CD4-positive, alpha-beta T cell (primary cell): ENCODE data around the gene TTLL9. TPM values are rescaled to one million over a fixed set of nuclear protein-coding genes. Genes with fewer than 3 reads are reported as not detected.

Experiments used
- ATAC-seq: fragments of 200-7000 bp; cut with Tn5 transposase; one replicate; pipeline ENCODE4 v1.10.0; 2022; ENCODE audit warnings: mild to moderate bottlenecking; ENCODE audit not compliant: poor library complexity
- CTCF ChIA-PET: fragments of 350-600 bp; sonication (Branson Sonifier 250); formaldehyde crosslinking; loops from one replicate; lab custom pipeline; 2021; ENCODE audit warnings: antibody characterized with exemption, inconsistent platforms; lab: Charles Lee
- POLR2A ChIA-PET: fragments of 350-600 bp; sonication (Branson Sonifier 250); formaldehyde crosslinking; loops from one replicate; lab custom pipeline; 2021; ENCODE audit warnings: antibody characterized with exemption, inconsistent platforms; lab: Charles Lee
- DNase-seq, 14 experiments: peaks; one replicate each; pipeline ENCODE4 v3.0.0-alpha.2; 2013 to 2020; ENCODE audit warnings: mixed read lengths in 2 of 14
- H3K27ac ChIP-seq, 2 donors: one replicate each; pipeline versions ENCODE4 v1.5.1 to v1.7.0; 2013; ENCODE audit warnings: low read length in 2 of 2, low read depth in 1 of 2, mild to moderate bottlenecking in 1 of 2
- H3K27me3 ChIP-seq, 2 experiments: 1 replicate in 1 of 2; 2 replicates in 1 of 2; pipeline versions ENCODE4 v1.6.1 to v1.7.0; 2013; ENCODE audit warnings: low read length in 2 of 2, control low read depth in 1 of 2, mild to moderate bottlenecking in 1 of 2, moderate library complexity in 1 of 2; ENCODE audit not compliant: insufficient read depth in 2 of 2, control insufficient read depth in 1 of 2
- H3K36me3 ChIP-seq: one replicate; pipeline ENCODE4 v1.6.1; 2013; ENCODE audit warnings: low read length, control low read depth; ENCODE audit not compliant: insufficient read depth
- H3K4me1 ChIP-seq: one replicate; pipeline ENCODE4 v1.6.1; 2013; ENCODE audit warnings: low read length, control low read depth; ENCODE audit not compliant: insufficient read depth
- H3K4me3 ChIP-seq: one replicate; pipeline ENCODE4 v1.5.1; 2013; ENCODE audit warnings: mild to moderate bottlenecking, low read length, moderate library complexity
- H3K9me3 ChIP-seq, 2 experiments: 1 replicate in 1 of 2; 2 replicates in 1 of 2; pipeline versions ENCODE4 v1.6.1 to v1.7.0; 2013; ENCODE audit warnings: low read length in 2 of 2, mild to moderate bottlenecking in 2 of 2, control low read depth in 1 of 2, moderate library complexity in 1 of 2; ENCODE audit not compliant: control insufficient read depth in 1 of 2, insufficient read depth in 1 of 2
- H3K27ac Mint-ChIP-seq: one replicate; pipeline ENCODE4 v1.8.0; 2020; ENCODE audit warnings: mixed read lengths
- H3K27me3 Mint-ChIP-seq: one replicate; pipeline ENCODE4 v1.8.0; 2021; ENCODE audit warnings: mixed read lengths
- H3K36me3 Mint-ChIP-seq: one replicate; pipeline ENCODE4 v1.8.0; 2021; ENCODE audit warnings: low read depth, mixed read lengths
- H3K4me1 Mint-ChIP-seq: one replicate; pipeline ENCODE4 v1.8.0; 2021; ENCODE audit warnings: low read depth, mixed read lengths
- H3K4me3 Mint-ChIP-seq: one replicate; pipeline ENCODE4 v1.8.0; 2020; ENCODE audit warnings: mild to moderate bottlenecking, mixed read lengths
- H3K9me3 Mint-ChIP-seq: one replicate; pipeline ENCODE4 v1.8.0; 2020; ENCODE audit warnings: mixed read lengths
- CTCF ChIP-seq: fragments of 200-600 bp; IDR thresholded peaks from one replicate; pipeline ENCODE4 v1.8.0; 2022; ENCODE audit warnings: antibody characterized with exemption, mild to moderate bottlenecking
- intact Hi-C, 2 experiments: fragments of 100-400 bp; cut with DNase I in 1 of 2; cut with micrococcal nuclease in 1 of 2; formaldehyde crosslinking; loops; one replicate each; pipeline versions ENCODE4 v1.15.1 to v1.9.0; 2023 to 2025; cut with DNase I, micrococcal nuclease
- total RNA-seq, 174 experiments: library from RNA in 2 of 174; stranded (reverse) in 2 of 174; gene quantifications; one replicate each; pipeline ENCODE4 v1.2.3 and lab custom pipeline; 2021 to 2026

The TTLL9 gene
- total RNA-seq, 2 experiments from 2014 or later = not detected

DNA sequence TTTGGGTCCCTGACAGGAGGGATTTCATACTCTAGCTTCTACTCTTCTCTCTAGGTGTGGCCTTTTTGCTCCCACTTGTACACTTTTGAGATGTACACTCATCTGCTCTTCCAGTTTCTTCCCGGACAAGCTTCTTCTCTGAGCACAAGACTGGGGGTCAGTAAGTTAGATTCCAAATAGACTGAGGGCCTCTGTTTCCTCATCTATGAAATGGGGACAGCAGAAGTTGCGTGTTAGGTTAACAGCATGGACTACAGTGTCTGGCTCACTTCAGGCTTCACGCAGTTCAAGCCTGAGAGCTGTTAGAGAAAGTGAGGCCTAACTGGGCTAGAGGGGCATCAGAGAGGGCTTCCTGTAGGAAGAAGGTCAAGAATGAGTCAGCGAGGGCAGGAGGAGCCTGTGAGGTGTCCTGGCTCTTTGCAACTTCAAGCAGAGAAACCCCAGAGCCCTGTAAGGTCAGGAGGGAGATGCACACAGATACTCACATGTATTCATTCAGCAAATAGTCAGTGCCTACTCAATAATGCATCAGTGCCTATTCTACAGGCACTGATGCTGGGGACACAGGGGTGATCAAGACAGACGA lies 118.1 kb downstream of the TTLL9 start:
- Histone ChIP-seq H3K27ac (no peak overlapping the region), H3K4me3 (no peak overlapping the region), H3K9me3 (no peaks in the 10 kb centered on the region), H3K27me3 (peaks cover 0 to 2% of the 10 kb centered on the region in 2 experiments), H3K36me3 (no peaks in the 10 kb centered on the region), H3K4me1 (no peaks in the 10 kb centered on the region)
- ChIA-PET POLR2A (no interaction called here), CTCF (no interaction called here)
- Mint-ChIP-seq H3K9me3 (no peaks in the 10 kb centered on the region), H3K27me3 (peaks cover 13% of the 10 kb centered on the region), H3K36me3 (no peaks in the 10 kb centered on the region), H3K4me1 (no peaks in the 10 kb centered on the region), H3K4me3 (no peak overlapping the region), H3K27ac (no peak overlapping the region)
- intact Hi-C loops = no loop called here
- no peak for TF ChIP-seq CTCF
- no peak for ATAC-seq
- no peak for DNase-seq

GRCh38 chr20:31989030-31989645 lies 118.7 kb downstream of the TTLL9 start:
- Histone ChIP-seq H3K36me3 (no peaks in the 10 kb centered on the region), H3K4me3 (no peak overlapping the region), H3K9me3 (no peaks in the 10 kb centered on the region), H3K27me3 (peaks cover 0 to 8% of the 10 kb centered on the region in 2 experiments), H3K4me1 (no peaks in the 10 kb centered on the region), H3K27ac (no peak overlapping the region)
- H3K27me3 Mint-ChIP-seq = peaks cover 20% of the 10 kb centered on the region
- intact Hi-C loops = no loop called here
- H3K4me3 Mint-ChIP-seq = no peak overlapping the region
- ChIA-PET CTCF (no interaction called here), POLR2A (no interaction called here)
- ATAC-seq (no peak), DNase-seq (no peak)
- no peak for TF ChIP-seq CTCF
- H3K9me3 Mint-ChIP-seq = no peaks in the 10 kb centered on the region
- H3K27ac Mint-ChIP-seq = no peak overlapping the region
- H3K36me3 Mint-ChIP-seq = no peaks in the 10 kb centered on the region
- no peaks in the 10 kb centered on the region for H3K4me1 Mint-ChIP-seq

DNA sequence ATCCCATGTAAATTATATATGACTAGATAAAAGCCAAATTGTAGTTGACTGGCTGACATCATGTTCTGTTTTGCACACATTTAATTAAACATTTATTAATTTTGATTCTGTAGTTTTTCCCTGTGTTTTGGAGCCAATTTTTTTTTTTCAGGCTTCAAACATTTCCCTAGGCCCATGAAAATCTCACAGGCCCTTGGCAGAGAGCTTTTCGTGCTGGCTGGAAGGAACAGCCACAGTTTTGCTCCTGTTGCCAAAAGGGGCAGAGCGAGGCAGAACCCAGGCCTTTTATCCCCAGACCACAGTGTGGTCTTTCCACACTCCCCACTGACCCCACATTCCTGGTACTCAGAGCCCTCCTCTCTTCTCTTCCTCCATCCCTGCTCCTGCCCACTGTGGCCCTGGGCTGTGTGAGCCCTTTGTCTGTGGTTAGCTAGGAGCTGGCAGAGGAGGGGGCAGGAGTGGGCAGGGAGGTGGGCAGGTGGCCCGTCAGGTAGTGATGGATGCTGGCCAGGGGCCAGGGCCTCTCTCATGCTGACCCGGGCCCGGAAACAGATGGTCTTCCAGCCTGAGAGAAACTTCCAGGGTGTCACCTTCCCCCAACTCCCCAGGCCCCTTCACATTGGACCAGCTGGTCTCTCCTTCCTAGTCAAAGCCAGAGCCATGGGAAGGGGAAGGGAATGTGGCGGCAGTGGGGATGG lies 120.4 kb downstream of the TTLL9 start:
- DNase-seq (no peak), ATAC-seq (no peak)
- H3K36me3 ChIP-seq = no peaks in the 10 kb centered on the region
- no peak overlapping the region for H3K27ac Mint-ChIP-seq
- POLR2A ChIA-PET = no interaction called here
- H3K9me3 Mint-ChIP-seq = no peaks in the 10 kb centered on the region
- H3K4me1 Mint-ChIP-seq = no peaks in the 10 kb centered on the region
- no peak overlapping the region for H3K4me3 ChIP-seq
- no peaks in the 10 kb centered on the region for H3K36me3 Mint-ChIP-seq
- intact Hi-C loops = no loop called here
- H3K4me1 ChIP-seq = no peaks in the 10 kb centered on the region
- H3K27me3 ChIP-seq = peaks cover 12 to 23% of the 10 kb centered on the region in 2 experiments
- H3K27ac ChIP-seq = no peak overlapping the region
- H3K4me3 Mint-ChIP-seq = no peak overlapping the region
- CTCF ChIA-PET = no interaction called here
- H3K27me3 Mint-ChIP-seq = peaks cover 29% of the 10 kb centered on the region
- H3K9me3 ChIP-seq = peaks cover 0 to 6% of the 10 kb centered on the region in 2 experiments
- TF ChIP-seq CTCF = no peak
